UCSD-AML1 (cell line): ENCODE data around the gene ASIC1.
"Not testable (repeated sequence)": the region's sequence is repeated elsewhere in the genome, so short reads cannot be mapped to it uniquely, and the experiment has no call there.

Experiments
- DNase-seq: peaks from one replicate; lab custom pipeline; 2025; ENCODE audit not compliant: unreplicated experiment; lab: John Stamatoyannopoulos, UW

Gene ASIC1

DNA sequence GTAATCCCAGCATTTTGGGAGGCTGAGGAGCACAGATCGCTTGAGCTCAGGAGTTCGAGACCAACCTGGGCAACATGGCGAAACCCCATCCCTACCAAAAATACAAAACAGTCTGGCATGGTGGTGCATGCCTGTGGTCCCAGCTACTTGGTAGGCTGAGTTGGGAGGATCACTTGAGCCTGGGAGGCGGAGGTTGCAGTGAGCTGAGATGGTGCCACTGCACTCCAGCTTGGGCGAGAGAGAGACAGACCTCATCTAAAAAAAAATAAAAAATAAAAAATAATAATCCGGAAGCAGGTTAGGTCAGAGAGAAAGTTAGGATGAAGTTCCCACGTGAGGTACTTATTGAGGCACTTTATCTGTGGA lies 27.0 kb downstream of the ASIC1 start:
- not testable (repeated sequence) for DNase-seq

DNA sequence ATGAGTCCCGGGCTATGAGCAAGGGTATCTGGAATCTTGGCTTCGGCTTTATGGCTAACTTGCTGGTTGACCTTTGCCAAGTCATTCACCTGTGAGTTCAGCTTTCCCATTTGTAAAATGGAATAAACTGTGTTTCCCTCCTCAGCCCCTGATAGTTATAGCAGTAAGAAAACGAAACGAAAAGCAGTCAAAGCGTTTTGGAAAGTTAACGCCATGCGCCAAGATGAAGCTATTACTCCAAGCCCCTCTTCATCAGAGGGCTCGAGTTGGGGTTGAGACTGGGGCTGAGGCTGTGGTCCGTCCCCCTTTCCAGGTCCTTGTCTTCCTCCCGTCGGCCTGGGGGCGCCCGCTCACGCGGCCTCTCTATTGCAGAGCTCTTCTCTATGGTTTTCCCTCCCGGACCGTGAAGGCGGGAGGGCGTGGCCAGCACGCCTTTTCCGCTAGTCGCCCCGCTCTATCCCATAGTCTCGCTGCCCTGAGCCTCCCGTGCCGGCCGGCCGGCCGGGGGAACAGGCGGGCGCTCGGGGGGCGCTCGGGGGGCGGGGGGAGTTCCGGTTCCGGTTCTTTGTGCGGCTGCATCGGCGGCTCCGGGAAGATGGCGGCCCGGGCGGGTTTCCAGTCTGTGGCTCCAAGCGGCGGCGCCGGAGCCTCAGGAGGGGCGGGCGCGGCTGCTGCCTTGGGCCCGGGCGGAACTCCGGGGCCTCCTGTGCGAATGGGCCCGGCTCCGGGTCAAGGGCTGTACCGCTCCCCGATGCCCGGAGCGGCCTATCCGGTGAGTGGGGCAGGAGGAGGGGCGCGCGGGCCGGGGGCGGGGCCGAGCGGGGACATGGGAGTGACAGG lies 27.6 kb downstream of the ASIC1 start, which contains the start of gene SMARCD1:
SMARCD1 (plus strand) TSS at position 568 of the 840 bp plus-strand sequence; CDS start at position 596, 28 bp downstream.
- peak; percentile 93 for DNase-seq

DNA sequence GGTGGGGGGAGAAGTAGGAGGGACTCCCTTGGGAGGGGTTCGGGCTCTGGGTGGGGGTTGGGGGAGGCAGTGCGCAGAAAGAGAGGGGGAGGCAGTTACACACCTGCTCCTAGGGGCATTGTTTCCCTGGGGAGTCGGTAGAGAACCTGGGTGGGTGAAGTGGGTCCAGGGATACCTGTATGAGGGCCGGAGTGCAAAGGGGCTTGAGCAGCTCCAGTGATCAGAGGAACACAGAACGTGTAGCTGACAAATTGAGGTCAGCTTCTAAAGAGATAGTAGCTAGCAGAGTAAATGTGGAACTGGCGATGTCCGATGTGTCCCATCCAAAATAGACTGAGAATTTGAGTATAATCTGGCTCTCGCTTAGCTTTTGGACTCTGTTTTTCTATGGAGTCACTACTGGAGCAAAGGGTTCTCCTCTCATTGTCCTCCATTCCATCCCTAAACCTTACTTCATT lies 28.2 kb downstream of the ASIC1 start:
- no peak for DNase-seq

DNA sequence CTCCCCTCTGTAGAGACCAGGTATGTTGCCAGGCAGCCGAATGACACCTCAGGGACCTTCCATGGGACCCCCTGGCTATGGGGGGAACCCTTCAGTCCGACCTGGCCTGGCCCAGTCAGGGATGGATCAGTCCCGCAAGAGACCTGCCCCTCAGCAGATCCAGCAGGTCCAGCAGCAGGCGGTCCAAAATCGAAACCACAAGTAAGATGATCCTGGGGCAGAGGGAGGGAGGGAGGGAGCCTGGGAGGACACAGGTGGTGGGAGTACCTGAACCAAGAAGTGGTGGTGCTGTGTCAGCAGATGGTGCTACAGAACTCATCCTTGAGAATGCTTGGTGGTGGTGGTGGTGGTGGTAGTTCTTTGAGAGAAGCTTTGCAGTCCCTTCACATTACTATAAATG lies 28.8 kb downstream of the ASIC1 start:
- DNase-seq: no peak

DNA sequence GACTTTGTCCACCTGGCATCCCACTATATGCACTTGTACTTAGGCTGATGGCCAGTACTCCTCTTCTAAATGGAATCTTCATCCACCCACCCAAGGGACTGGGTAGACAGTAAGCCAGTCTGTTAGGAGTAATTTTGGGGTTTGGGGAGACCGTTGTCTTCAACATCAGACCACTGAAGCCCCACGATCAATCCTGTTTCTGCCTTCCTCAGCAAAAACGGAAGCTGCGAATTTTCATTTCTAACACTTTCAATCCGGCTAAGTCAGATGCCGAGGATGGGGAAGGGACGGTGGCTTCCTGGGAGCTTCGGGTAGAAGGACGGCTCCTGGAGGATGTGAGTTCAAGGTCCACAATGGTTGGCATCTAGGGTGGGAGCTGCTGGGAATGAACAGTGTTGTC lies 29.8 kb downstream of the ASIC1 start:
- DNase-seq: no peak

DNA sequence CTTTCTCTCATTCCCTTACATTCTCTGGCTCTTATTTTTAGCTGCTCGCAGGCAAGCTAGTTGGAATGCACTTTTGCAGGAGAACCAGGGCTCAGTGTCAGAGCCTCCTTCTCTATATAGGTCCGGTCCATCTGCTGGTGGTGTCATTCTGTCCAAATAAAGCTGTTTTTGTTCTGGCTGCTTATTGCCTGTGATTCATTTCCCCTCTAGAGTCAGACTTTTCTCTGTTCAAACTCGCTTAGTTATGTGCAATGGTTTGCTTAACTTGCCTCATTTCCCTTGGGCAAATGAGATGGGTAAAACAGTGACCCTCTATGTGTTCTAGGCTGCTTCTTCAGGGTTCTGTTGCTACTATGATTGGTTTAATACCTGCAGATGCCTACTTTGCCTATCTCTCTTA lies 30.6 kb downstream of the ASIC1 start:
- no peak for DNase-seq

DNA sequence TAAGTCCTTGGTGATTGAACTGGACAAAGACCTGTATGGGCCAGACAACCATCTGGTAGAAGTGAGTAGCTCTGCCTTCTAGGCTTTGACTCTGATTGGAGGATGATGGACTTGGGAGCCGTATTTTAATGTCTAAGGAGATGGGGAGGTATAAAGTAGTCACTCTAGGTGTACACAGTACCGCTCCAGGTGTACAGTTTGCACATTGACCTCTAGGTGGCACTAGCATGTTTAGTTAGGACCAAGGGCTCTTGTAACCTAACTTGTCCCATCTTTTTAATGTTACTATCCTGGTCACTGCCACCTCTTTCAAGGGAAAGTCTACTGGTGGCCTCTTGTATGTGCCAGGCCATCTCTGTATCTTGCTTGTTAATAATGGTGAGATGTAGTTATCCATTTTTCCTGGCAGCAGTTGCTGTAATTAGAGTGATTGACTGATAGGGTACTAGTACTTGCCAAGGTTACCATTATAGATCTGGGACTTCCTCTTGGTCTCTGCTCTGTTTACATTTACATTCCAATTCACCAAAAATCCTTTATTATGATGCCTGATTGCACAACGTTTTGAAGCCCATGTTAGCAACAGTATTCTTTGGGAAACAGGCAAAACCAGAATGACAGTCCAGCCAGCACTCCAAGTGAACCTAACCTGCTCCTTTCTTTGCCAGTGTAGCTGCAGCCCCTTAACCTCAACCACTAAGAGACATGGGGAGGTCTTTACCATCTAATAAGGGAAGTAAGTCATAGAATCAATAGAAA lies 31.4 kb downstream of the ASIC1 start:
- DNase-seq: no peak

DNA sequence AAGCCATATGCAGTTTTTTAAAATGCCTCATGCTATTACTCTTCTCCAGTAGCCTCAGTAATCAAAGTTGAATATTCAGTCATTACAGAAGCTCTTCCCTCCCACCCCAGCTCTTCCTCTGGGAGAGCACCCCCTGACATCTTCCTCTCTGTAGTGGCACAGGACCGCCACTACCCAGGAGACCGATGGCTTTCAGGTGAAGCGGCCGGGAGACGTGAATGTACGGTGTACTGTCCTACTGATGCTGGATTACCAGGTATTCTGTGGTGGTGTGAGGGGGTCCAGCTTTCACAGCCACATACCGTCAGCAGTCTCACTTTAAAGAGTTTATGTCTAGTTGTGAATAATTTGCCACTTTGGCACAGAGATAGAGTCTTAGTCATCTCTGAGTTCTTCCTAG lies 32.3 kb downstream of the ASIC1 start:
- no peak for DNase-seq

DNA sequence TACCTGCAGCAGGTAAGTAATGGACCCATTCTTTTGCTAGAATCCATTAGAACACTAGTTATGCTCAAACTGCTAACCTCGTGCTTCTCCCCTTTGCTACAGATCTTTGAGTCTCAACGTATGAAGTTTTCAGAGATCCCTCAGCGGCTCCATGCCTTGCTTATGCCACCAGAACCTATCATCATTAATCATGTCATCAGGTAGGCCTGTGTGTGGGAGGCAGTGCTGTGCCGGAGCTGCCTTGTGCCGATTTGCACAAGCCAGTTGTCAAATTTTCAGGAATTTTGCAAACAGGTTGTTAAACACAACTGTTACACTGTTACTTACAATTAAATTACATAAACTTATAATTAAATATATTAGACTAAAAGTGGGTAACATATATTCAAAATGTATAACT lies 33.0 kb downstream of the ASIC1 start:
- no peak for DNase-seq

DNA sequence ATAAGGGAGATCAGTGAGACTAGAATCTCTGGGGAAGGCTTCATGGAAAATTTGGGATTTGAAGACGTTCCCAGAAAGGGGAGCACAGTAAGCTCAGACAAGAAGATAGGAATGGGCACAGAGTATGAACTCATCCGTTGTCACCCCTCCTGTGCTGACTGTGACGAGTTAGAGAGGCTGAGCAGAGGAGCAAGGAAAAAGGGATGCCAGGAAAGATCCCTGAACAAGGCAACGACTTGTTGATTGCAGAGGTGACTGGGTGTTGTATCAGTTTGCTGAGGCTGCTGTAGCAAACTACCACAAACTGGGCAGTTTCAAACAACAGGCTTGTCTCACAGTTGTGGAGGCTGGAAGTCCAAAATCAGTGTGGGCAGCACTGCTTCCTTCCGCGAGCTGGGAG lies 40.6 kb downstream of the ASIC1 start:
- no peak for DNase-seq

DNA sequence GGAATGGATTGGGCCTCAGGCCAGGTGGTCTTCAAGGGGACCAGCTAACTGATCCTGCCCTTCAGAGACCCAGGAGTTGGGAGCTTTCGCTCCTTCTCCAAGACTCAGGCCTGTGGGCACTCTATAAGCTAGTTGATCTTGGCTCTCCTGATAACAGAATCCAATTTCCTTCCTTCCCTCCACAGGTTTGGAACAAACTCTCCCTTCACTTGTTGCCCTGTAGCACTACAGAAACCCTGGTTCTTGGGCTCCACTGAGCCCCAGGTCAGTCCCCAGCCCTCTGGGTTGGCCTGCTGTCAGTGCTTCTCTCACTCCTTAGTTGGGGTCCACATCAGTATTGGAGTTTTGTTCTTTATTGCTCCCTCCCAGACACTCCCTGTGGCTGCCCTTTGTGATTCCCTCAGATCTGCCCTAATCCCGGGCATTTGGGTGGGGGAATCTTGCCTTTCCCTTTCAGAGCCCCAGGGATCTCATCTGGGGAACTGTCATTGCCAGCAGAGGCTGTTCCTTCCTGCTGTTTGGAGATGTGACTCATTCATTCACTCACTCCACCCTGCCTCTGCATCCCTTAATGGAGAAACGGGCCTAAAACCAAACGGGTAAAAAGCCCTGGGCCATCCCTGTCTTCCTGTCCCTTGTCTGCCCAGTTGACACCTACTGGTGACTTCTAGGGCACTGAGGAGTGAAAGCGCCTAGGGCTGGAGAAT lies 42.1 kb downstream of the ASIC1 start:
- no peak for DNase-seq

DNA sequence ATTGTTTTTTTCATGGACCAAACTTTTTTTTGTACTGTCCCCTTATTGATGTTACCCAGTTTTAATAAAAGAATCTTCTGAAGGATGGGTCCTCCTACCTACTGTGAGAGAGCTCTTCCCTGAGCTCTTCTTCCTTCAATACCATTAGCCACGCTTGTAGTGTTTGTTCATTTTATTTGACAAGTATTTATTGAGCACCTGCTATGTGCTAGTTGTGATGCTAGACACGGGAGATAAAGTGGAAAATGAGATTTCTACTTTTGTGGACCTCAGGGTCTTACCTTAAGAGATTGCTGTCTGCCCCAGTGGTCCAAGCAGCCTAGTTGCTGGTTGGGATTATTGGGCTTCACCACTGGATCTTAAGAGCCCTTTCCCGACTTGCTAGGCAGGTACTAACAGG lies 43.2 kb downstream of the ASIC1 start:
- no peak for DNase-seq

DNA sequence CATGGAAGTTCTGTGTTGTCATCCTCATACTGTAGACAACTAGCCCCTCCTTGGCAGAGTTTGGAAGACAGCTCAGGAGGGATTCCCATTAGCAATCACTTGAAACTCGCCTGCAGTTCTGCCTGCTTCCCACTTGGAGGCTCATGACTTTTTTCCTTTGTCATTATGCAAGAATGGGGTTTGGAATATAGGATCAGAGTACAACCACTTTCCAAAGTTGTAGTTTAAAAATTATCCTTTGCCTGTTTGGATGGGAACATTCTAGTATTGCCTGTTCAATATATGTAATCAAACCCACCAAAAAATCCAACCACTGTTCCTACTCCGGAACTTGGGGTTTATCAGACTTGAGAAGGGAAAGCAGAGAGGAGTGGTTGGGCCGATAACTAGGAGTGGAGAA lies 44.3 kb downstream of the ASIC1 start:
- no peak for DNase-seq

DNA sequence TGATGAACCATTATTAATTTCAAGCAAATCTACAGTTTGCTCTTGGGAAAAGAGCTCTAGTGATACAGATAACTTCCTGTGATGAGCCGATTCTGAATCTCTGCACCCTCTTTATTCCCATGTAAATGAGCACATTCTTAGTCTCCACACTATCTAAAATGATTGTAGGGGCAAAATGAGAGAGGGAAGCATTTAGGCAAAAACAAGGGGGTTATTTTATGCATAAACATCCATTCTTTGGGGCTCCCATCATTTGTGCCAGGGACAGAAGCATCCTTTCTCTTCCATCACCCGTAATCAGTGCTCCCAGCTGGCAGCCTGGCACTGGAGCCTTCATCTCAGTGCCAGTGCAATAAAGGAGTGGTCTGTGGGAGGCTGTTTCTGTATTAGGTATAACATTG lies 44.7 kb downstream of the ASIC1 start:
- DNase-seq: no peak

DNA sequence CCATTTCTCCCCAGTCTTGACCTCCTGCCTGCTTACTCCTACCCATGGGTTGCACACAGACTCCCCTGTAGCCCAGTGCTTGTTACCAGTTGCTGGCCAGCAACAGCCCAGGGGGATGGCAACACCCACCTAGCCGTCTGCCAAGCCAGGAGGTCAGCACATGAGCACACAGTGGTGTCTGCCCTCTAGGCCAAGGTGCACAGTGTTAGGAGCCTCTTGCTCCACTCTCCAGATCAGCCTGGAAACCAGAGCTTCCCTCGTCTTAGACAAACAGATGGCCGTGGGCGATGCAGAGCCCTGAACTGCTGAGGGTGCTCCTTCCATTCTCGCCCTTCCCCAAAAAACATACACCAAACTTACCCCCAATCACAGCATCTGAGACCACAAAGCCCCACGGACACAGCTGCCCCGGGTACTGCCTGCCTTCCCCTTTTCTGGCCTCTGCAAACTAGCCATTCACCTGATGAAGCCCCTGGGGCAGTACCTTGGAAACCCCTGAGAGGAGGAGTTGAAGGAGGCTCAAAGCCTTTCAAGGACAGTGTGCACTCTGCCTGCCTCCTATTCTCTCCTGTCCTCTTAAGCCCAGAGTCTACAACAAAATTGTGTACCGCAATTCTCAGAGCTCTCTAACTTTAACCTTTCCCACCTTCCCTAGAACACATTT lies 45.4 kb downstream of the ASIC1 start:
- no peak for DNase-seq

DNA sequence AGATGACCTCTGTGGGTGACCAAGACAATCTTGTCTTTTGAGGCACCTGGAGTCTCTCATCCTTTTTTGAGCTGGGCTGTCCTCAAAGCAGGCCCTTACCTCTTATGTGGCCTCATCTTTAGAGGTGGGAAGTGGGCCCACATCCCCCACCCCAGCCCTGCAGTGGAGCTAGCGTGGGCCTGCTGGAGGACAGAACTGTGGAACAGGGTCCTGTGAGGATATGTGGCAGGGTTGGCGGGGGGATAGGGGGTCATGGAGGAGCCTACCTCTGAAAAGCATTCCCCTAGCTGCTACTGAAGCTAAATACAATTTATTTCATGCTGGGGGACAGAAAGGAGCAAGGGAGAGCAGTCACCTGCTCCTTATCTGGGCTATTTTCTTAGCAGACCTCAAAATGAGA lies 46.0 kb downstream of the ASIC1 start:
- DNase-seq: no peak

DNA sequence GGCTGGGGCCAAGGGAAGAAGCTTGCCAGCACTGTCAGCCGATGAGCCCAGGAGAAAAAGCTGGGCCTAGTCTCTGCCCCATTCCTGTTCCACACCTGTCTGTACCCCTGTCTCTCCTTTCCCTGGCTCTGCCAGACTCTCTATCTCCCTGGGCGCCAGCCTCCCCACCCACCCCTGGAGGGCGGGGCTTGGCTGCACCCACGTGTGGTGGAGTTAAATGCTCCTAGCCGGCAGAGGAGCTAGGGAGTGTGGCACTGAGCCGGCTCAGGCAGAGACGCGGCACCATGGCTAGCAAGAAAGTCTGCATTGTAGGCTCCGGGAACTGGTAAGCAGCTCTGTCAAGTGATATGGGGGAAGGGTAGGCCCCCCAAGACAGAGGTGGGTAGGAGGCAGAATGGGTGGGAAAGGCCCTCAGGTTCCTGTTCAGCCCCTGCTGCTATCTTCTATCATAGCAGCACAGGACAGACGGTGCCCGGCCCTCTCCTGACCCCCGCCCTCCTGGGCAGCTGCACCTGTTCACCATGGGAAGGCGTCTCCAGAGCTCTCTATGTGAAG lies 46.4 kb downstream of the ASIC1 start, which contains the start of gene GPD1:
GPD1 (plus strand) TSS at position 242 of the 555 bp plus-strand sequence; CDS start at position 285, 43 bp downstream.
- no peak for DNase-seq

DNA sequence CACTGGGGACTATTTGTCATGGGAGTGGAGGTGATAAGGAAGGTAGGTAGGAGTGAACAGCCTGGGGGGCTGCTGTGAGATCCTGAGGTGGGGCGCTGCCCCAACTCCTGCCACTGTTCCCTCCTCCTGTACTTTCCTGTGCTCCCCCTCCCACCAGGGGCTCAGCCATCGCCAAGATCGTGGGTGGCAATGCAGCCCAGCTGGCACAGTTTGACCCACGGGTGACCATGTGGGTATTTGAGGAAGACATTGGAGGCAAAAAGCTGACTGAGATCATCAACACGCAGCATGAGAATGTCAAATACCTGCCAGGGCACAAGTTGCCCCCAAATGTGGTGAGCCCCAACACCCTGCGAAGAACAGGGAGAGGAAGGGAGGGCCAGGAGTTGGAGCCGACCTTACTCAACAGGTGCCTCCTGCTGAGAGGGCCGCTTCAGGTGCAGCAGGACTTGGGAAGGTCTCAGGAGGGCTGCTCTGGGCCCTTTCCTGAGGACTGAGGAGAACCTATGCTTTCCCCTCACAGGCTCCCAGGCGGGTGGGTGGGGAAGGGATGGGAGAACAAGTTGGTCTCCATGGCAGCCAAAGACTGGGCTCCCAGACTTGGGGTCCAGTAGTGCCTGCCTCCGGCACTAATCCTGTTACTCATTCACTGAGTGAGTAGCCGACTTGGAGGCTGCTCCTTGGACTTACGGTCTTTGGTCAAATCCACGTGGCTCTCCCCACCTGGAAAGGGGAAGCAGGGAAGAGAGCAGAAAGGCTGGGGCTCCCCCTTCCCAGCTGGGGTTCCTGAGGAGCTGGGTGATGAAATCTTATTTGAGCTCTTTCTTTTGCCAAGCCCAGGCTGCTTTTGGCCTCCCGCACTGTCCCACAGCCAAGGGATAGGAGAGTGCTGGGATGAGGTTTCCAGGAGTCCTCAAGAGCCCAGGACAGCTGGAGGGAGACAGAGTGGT lies 47.3 kb downstream of the ASIC1 start:
- DNase-seq: no peak

DNA sequence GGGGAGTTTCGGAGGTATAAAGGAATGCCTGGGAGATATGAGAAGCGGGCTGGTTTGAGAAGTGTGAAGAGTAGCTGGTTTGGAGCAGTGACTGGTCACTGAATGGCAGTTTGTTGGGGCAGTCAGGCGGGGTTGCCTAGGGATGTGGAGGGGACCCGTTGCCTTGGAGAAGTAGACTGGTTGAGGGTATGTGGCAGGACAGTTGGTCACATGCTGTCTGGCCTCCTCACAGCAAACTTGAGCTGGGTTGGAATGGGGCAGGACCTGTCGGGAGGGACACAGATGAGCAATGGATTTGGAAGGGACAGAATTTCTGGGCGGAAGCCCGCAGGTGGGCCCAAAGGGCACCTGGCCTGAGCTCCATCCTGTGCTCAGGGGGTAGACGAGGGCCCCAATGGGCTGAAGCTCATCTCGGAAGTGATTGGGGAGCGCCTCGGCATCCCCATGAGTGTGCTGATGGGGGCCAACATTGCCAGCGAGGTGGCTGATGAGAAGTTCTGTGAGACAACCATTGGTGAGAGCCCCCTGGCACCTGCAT lies 48.6 kb downstream of the ASIC1 start:
- no peak for DNase-seq
